Dedifferentiated amniotic fluid mesenchymal stem cell (primary cell): ENCODE data around the gene ARID1B.

ENCODE experiments used
- DNase-seq: peaks from one replicate; pipeline ENCODE4 v3.0.0-alpha.2; 2016; ENCODE audit errors: extremely low spot score

ARID1B gene

DNA sequence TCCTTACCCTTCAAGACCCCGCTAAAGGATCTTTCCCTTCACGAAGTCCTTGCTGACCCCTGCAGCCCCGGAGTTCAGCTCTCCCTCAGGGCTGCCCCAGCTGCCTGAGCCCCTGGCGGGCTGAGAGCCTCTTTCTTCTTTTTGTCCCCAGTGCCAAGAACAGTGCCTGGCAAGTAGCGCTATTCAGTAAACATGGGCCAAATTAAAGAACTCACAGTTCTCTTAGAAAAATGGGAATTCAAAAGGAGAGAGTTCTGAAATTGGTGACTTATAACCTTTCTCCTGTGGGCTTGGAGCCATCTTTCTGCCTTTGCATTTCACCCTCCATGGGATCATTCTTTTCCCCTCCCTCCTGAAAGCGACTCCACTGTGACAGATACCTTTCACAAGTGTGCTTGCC, 318.9 kb downstream of the ARID1B start:
- no peak for DNase-seq

DNA sequence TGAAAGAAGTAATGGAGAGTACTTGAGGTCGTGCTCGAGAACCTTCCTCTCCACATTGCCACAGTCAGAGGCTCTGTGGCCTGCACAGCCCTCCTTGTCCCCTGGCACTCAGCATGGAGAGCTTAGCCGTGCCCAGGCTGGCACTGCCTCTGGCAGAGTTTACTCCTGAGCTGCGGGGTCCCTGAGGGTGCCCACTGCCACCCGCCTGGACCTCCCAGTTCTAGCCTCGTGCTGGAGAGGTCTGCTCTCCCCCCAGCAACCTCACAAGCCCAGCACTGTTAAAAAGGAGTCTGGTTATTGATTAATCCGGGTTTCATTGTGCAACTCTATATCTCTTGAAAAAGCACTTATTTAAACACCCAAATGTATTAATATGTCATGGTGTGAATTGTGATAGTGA, 319.3 kb downstream of the ARID1B start:
- DNase-seq, result no peak

DNA sequence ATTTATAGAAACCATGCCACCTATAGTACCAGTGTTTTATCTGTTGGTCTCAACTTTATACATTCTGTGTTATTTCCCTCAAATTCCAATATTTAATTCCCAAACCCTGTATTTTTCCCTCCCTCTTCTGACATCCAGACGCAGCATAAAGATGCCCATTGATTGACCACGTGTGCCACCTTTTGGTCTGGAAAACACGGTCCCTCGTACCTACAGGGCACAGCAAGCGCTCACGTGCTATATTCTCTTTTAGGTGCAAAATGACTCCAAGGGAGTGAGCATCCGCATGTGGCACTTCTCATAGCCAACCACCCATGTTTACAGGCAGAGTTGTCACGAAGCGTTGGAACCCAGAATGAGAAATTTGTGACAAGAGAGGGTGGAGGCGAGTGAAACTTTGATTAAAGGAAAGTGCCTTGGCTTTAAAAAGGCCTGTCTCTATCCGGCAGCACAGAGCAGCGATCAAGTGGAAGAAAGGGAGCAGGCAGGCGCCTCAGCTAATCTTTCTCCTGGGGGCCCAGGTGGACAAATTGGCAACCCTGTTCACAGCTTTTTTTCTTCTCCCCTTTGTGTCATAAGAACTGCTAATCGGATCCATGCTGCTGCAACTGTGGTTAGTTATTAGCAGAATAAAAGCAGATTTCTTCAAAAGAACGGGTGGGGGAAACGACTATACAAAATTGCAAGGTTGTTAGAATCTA, 320.2 kb downstream of the ARID1B start:
- no peak for DNase-seq

DNA sequence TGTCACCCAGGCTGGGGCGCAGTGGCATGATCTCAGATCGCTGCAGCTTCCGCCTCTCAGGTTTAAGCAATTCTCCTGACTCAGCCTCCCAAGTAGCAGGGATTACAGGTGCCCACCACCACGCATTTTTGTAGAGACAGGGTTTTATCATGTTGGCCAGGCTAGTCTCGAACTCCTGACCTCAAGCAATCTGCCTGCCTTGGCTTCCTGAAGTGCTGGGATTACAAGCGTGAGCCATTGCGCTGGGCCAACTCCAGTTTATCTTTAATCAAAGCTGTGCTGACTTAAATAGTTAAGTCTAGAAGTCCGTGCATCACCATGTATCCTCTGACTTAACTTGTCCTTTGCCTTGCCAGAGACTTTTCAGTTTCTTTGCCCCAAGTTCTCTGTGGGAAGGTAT, 321.8 kb downstream of the ARID1B start:
- DNase-seq, result no peak

DNA sequence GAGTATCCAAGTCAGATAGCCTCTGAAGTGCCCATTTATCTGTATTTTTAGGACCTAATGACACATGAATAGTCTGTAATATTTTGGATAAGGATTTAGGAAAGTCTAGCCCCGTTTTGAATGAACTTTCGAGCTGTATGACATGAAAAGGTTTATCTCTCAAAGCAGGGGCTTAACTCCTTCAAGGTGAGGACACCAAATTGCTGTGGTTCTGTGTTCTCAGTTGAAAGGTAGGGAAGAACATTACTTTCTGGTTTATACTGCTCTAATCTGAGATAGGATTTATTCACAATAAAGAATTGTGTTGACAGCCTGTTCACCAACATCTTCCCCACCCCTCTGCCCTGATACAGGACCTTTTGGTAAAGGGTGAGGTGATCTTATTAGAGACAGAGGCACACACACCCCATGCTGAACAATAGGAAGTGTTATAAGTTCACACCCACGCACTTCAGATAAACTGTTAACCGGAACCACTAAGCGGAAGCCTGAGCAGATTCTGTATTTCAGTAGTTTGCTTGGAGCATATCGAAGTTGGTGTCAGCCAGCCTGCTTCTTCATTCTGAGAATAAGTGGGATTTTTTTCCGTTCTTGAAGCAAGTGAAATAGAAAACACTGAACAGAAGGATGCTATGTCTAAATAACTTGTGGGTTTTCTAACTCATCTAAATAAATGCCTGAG, 322.9 kb downstream of the ARID1B start:
- no peak for DNase-seq

DNA sequence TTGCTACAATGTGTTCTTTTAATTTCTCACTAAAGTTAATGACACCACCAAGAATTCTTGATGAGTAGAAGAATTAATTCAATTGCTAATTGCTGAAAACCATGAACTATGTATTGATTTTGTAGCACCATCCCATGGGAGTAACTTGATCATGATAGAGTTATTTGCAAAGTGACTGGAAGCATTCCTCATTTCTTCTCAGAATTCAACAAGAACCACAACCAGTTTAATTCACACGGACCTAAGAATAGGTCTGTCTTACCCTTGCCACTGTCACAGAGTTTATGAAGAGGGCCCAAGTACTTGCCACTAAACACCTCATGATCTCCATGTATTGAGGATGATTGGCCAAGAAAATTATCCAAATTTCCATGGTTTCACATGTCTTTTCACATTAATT, 324.0 kb downstream of the ARID1B start:
- no peak for DNase-seq

DNA sequence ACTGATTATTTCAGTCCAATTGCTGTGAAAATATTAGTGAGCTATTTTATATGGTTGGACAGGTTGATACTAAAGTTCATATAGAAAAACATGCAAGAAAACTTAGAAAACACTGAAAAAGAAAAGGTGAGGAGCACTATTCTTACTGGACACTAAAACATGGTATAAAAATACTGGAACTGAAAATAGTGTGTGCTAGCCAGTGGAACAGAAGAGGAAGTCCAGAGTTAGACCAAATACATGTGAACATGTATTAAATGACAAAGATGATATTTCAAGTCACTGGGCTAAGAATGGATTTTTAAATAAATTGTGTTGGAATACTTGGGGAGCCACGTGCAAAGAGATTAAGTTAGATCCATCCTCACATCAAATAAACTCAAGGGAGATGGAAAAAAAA, 327.6 kb downstream of the ARID1B start:
- no peak for DNase-seq

DNA sequence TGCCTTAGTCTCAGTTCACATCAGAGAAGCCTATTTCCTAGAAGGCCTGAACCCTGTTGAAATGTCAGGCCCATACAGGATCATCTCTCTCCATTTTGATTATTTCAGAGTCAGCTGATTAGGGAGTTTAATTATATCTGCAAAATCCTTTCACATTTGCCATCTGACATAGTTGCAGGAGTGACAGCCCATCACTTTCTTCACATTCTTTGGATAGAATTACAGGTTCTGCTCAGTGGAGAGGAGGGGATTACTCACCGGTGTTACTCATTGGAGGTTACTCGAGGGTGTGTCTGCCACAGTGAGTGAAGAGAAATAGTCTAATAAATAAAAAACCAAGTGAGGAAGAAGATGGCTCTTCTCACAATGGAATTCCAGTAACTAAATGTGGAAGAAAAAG, 329.3 kb downstream of the ARID1B start:
- DNase-seq, result no peak

DNA sequence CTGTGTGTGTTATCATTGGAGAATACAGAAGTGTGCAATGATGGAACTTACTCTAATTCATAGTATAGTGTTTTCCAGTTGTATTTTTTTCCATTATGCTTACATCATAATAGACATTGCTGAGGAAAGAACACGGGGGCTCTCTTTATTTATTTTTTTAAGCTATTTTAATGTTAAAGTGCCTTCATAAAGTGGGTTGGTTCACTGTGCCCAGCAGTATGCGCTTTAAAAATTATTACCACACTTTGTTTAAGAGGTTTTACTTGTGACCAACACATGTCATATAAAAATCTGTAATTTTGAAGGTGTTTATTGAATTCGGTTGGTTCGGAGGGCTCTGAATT, 330.4 kb downstream of the ARID1B start:
- no peak for DNase-seq

DNA sequence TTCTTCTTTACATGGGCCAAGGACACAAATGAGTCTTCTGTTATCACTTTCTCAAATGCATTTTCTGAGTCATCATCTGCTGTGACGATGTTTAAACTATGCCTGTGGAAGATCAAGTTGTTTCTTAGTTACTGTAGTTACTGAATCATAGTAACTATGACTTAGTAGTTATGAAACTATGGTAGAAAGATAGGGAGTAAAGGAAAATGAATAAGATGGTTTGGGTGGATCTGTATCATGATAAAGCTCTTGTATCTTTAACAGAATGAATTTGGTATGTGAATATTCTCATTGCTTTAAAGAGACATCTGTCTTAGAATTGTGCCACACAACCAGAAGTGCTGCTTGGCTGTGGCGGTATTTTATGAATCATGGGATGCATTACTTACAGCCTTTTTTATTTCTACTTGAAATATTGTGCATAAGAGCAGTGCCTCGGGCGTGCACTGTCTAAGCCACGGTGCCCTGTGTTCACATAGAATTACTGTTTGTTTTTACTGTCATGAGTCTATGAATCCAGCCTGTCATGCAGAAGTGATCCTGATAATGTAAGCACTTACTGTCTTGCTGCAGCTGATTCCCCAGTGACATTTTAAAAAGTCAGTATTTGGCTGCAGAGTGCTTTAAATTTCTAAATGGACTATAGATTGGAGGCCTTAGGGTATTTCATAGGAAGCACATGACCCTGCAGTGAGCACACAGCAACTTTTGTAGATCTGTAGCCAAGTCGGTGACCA, 330.9 kb downstream of the ARID1B start:
- peak; percentile 83 for DNase-seq

DNA sequence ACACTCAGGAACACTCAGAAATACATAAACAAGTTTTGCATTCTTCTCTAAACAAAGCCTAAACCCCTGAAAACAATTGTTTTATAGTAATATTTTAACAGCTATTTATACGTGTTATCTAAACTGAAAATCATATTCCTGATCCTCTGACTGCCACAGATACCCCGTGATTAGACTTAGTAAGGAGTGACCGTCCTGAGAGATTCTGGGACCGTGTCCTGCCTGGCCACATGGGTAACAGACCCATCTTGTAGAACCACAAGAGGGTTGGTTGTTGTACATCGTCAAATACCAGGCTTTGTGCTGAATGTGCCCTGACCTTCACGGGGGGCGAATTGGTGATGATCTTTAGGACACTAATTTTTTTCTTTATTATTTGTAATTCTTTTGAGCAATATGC, 331.7 kb downstream of the ARID1B start:
- no peak for DNase-seq

DNA sequence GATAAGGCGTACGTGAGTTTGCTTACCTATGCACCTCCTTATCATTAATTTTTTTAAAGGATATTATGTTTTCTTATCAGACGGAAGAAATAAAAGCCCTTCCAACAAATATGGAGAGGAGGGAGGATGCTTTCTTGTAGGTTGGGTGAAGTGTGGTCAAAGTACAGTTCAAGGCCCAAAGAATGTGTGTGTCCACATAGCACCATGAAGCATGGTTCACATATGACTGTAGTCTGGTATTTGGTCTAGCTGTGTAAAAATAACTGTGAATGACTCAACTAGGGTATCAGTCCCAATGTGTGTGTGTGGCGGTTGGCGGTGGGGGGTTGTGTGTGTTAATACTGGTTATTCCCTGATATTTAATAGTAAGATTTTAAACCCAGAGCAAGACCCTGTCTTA, 333.4 kb downstream of the ARID1B start:
- DNase-seq, result no peak

DNA sequence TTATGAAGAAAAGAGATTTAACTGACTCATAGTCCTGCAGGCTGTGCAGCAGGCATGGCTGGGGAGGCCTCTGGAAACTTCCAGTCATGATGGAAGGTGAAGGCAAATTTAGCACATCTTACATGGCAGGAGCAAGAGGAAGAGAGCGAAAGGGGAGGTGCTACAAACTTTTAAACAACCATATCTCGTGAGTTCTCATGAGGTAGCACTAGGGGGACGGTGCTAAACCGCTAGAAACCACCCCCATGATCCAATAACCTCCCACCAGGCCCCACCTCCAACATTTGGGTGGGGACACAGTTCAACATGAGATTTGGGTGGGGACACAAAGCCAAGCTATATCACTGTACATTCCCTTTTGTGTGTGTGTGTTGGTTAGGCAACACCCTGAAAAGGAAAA, 336.2 kb downstream of the ARID1B start:
- no peak for DNase-seq

DNA sequence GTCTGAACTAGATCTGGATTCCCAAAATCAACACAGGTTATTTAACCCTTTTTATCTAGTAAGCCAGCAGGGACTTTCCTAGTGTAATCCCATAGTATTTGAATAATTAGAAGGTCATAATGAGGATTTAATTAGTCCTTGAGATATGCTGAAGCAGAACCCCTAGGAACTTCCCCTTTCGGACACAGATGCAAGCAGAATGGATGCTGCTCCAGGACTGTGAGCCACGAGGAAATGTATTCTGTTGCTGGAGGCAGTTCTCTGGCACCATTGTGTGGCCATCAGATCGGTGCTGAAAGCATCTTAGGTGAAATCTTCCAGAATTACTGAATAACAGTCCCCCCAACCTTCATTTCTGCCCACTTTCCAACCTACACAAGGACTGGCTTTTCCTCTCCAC, 339.2 kb downstream of the ARID1B start:
- DNase-seq, result no peak

DNA sequence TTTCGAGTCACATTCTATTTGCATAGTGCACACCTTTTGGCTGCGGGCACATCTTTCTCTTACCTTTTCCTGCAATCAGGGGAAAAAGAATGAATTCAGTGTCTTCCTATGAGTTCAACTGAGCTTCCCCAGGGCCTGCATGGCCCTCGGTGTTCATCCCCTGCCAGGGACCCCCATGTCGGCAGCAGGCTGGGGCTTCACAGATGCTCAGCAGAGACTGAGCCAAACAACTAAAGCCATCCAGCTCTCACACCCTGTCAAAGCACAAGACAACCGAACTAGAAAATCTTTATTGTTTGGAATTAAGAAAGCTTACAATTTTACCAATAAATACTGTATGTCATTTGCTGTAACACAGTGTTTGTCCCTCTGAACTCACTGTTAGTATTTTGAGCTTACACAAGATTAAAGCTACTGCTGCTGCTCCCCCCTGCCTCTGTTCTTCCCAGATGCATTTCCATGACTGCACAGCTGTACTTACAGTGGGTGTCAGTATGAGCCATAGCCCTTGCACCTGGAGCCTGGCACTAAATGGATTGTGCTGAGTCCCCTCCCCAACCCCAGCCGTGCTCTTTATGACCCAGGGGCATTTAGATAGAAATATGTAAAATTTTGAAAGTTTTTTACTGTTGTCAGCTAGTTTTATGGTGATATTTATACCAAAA, 340.4 kb downstream of the ARID1B start:
- no peak for DNase-seq

DNA sequence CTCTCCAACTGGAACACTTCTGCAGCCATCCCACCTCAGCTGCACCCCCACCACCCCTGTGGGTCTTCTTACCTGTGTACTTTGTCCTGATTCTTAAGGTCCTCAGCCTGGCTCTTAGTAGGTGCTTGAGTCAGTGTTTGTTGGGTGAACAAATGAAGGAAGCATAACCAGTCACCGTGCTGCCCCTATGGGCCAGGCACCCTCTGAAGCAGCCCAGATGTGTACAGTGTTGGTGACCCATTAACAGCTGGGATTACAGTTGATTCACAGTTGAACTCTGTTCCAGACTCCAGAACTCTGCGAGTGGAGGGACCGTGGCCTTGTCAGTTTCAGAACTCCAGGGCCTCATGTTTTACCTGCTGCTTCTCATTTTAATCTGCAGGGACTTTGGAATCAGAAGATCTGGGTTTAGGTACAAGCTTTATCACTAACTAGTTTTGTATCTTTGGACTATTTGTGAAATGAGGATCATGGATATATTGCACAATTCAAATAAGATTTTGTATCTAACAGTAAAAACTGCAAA, 342.4 kb downstream of the ARID1B start:
- DNase-seq, result no peak

DNA sequence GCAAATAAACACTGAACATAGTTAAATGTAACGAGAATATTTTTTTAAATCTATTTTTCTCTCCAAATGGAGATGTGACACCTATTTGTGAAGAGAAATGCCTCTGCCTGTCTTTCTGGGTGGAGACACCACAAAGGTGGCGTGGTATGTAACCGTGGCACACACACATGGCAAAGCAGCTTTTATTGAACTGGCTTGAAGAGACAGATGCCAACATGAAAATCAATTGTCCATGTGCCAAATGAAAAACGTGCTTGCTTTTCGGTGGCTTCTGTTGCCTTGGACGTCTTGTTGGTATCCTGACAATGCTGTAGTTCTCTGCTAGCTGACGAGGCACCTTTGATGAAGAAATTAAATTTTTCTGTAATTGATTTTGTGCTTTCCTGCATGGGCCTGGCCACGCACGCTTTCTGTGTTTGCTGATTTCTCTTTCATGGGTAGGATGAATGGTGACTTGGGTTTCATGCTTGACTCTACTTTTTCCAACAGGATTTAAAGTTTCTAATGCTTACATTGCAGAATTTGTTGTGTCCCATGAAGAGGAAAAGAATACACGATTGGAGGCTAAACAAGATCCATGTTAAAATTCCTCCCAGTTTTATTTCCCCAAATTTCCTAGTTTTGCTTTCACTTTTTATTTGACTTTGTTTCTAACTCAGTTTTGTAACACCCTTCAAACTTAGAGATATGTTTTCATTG, 343.5 kb downstream of the ARID1B start:
- DNase-seq, result no peak

DNA sequence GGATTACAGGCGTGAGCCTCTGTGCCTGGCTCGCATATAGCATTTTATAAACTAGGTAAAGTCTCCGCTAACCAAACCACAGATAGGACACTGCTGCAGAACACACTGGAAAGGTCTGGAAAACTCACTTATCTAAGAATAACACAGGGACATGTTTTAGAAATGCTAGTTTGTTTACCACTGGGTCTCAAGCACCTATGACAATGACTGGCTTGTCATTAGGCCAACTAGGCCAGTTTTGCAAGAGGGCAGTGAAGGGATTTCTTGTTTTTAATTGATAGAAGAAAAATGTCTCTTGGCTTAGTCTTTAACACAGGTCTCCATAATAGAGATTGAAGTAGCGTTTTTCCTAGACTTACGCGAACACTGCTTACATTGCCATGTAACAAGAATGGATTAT, 344.7 kb downstream of the ARID1B start:
- no peak for DNase-seq

DNA sequence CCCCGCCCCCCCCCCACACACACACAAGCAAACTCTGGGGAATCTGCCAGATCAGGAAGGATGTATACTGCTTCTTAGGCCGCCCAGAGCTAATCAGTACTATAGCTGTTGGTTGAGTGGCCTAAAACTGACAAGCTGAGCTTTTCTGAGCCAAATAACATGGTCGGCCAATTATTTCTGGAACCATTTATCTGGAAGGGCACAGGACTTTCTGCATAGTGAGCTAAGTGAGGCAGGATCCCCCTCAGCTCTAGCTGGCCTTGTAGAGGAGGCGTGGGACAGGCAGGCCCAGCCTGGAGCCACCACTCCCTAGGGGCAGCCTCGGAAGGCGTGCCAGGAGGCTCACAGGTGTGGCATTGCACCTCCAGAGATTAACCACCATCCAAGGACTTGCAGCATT, 346.1 kb downstream of the ARID1B start:
- DNase-seq, result no peak

DNA sequence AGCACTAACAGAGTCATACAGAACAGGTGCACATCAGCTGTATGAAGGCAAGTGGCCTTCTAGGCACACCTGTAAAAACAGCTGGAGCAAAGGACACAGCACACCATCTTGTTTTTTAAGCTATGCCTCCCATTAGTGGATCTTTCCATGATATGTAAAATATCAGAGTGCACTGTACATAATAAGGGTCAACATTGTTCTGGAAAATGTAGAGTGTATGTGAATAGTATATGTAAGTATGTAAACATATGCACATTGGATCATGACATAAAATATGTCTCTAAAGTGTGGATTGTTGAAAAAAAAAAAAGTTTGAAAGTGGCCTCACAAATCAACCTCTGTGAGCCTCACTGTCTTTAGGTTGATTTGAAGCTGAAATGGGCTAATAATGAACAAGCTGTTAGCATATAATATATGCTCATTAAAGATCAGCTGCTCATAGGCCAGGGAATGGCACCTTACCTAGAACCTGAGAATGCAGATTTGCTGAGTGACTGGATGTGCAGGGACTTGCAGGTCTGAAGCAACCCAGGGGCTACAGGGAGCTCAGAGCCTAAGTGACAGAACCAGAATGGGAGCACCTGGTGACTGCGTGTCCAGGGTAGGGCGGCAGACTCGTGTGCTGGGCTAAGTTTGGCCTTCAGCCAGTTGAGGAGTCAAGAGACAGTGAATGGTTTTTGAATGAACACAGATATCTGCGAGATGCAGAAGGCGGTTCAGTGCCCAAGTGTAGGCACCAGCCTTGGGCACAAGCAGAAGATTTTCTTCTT, 347.5 kb downstream of the ARID1B start:
- no peak for DNase-seq

DNA sequence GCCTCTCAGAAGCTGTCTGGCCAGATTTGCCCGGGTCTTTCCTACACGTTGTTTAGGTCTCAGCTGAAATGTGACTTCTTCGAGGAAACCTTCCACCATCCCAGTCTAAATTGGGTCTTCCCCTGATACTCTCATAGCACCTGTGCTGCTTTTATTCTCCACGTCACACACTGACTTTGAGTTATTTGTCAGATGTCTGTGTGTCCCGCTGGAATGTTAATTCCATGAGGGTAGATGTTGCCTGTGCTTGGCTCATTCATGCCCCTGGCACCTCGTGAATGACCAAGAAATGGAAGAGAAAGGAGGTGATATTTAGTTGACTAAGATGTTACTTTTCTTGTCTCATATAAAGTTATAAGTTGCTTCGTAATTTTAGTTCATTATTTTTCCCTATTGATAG, 348.4 kb downstream of the ARID1B start:
- DNase-seq, result no peak
